KMS-11 (cell line): ENCODE results near the gene AOPEP.
"Not testable (repeated sequence)": the region's sequence is repeated elsewhere in the genome, so short reads cannot be mapped to it uniquely, and the experiment has no call there.

ENCODE experiments used
- H2AFZ ChIP-seq: fragments of 200-600 bp; sonication (generic); 2 replicates; pipeline ENCODE4 v1.6.1; 2016; ENCODE audit warnings: antibody characterized with exemption, mixed run types, low read depth
- H3K27ac ChIP-seq: fragments of 200-600 bp; sonication (generic); 2 replicates; pipeline ENCODE4 v1.6.1; 2016; ENCODE audit warnings: mild to moderate bottlenecking, mixed run types
- H3K27me3 ChIP-seq: fragments of 200-600 bp; sonication (generic); 2 replicates; pipeline ENCODE4 v1.6.1; 2017; ENCODE audit warnings: mild to moderate bottlenecking, low read depth, mixed run types, moderate library complexity; ENCODE audit not compliant: insufficient read depth
- H3K36me3 ChIP-seq: fragments of 200-600 bp; sonication (generic); 2 replicates; pipeline ENCODE4 v1.6.1; 2017; ENCODE audit warnings: mild to moderate bottlenecking, mixed run types; ENCODE audit not compliant: insufficient read depth
- H3K4me1 ChIP-seq: fragments of 200-600 bp; sonication (generic); 2 replicates; pipeline ENCODE4 v1.6.1; 2016; ENCODE audit warnings: mild to moderate bottlenecking, low read depth, mixed run types; ENCODE audit not compliant: poor library complexity, severe bottlenecking
- H3K4me2 ChIP-seq: fragments of 200-600 bp; sonication (generic); 2 replicates; pipeline ENCODE4 v1.7.0; 2016; ENCODE audit warnings: mild to moderate bottlenecking, mixed run types
- H3K4me3 ChIP-seq: fragments of 200-600 bp; sonication (generic); IDR thresholded peaks from 2 replicates; pipeline ENCODE4 v1.6.1; 2017; ENCODE audit warnings: low read depth, low read length, mixed read lengths; ENCODE audit not compliant: insufficient read depth
- H3K79me2 ChIP-seq: fragments of 200-600 bp; sonication (generic); 2 replicates; pipeline ENCODE4 v1.6.1; 2016; ENCODE audit warnings: low read depth, mixed run types; ENCODE audit not compliant: insufficient read depth
- H3K9ac ChIP-seq: fragments of 200-600 bp; sonication (generic); 2 replicates; pipeline ENCODE4 v1.6.1; 2016; ENCODE audit warnings: mild to moderate bottlenecking, mixed run types
- H4K20me1 ChIP-seq: fragments of 200-600 bp; sonication (generic); 2 replicates; pipeline ENCODE4 v1.6.1; 2016; ENCODE audit warnings: mild to moderate bottlenecking, mixed run types; ENCODE audit not compliant: insufficient read depth
- CTCF ChIP-seq: fragments of 200-600 bp; sonication (generic); conservative IDR thresholded peaks from 2 replicates; pipeline ENCODE4 v1.6.1; 2017; ENCODE audit warnings: low read depth, mild to moderate bottlenecking, antibody characterized with exemption, low read length, moderate library complexity, mixed read lengths

AOPEP gene

DNA sequence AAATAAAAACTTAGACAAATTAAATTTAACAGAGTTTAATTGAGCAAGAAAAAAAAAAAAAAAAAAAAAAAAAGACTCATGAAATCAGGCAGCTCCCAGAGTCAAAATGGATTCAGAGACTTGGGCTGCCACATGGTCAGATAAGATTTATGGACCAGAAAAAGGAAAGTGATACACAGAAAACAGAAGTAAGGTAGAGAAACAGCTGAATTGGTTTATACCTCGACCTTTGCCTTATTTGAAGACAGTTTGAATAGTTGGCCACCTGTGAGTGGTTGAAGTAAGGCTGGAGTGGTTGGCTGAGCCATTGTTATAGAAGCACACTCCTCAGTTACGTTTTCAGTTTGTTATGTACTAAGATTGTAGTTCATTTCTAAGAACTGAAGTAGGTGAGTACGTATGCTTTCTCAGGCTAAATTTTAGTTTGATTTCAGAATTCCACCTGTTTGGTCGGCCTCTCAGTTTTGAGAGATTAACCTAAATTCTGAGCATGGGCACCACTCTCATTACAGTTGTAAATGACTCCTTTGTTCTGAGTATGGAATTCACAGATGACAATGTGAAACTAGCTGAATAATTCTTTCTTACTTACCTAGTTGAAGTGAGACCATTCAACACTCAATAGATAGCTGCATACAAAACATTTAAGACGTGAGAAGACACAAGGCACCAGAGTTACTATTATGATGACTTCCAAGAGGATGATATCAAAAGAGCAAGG lies 149.0 kb downstream of the AOPEP start:
- no peaks in the 10 kb centered on the region for H3K27me3 ChIP-seq
- H3K9ac ChIP-seq, result peak overlapping the region; percentile 10; the same call in 1 of the 2 replicates
- peak overlapping the region; percentile 67 for H3K4me2 ChIP-seq
- H4K20me1 ChIP-seq, result no peaks in the 10 kb centered on the region
- H2AFZ ChIP-seq, result 0 out of 2 replicates have a peak overlapping the region, but pooled peaks have one; percentile 1
- TF ChIP-seq CTCF, result no peak
- H3K36me3 ChIP-seq, result no peaks in the 10 kb centered on the region
- H3K27ac ChIP-seq, result peak overlapping the region; percentile 69
- H3K4me1 ChIP-seq, result peaks cover 73% of the 10 kb centered on the region
- no peaks in the 10 kb centered on the region for H3K79me2 ChIP-seq
- no peak overlapping the region for H3K4me3 ChIP-seq

DNA sequence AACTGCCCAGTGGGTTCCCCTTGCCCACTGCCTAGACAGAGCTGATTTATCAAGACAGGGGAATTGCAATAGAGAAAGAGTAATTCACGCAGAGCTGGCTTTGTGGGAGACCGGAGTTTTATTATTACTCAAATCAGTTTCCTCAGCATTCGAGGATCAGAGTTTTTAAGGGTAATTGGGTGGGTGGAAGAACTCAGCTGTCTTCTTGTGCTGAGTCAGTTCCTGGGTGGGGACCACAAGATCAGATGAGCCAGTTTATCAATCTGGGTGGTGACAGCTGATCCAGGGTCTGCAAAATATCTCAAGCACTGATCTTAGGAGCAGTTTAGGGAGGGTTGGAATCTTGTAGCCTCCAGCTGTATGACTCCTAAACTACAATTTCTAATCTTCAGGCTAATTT lies 152.3 kb downstream of the AOPEP start:
- H3K27ac ChIP-seq, H3K36me3 ChIP-seq, H3K79me2 ChIP-seq, H2AFZ ChIP-seq, H3K9ac ChIP-seq, H3K27me3 ChIP-seq, H4K20me1 ChIP-seq, H3K4me2 ChIP-seq, H3K4me3 ChIP-seq: not testable (repeated sequence)
- peaks cover 52% of the 10 kb centered on the region for H3K4me1 ChIP-seq

GRCh38 chr9:94879230-94879629 lies 152.7 kb downstream of the AOPEP start:
- Histone ChIP-seq H3K36me3 (no peaks in the 10 kb centered on the region), H3K27ac (no peak overlapping the region), H3K4me1 (peaks cover 48% of the 10 kb centered on the region), H3K9ac (no peak overlapping the region), H2AFZ (no peak overlapping the region), H3K4me2 (no peak overlapping the region), H3K27me3 (no peaks in the 10 kb centered on the region), H3K4me3 (no peak overlapping the region), H3K79me2 (no peaks in the 10 kb centered on the region), H4K20me1 (no peaks in the 10 kb centered on the region)
- no peak for TF ChIP-seq CTCF

DNA sequence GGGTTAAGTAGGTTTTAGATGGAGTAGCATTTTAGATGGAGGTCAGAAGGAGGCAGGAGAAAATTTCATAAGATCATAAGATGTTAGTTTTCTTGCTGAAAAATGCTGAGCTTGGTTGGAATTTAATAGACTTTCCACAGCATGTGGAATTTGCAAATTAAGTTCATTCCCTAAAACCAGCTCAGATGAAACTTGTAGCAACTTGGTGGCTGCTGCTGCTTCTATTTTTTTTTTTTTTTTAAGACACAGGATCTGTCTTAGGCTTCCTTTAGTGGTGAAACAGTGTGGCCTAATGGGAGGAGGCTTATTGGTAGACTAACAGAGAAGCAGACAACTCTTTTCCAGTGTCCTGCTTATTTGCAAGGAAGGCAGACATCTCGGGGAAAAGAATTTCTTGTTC lies 154.5 kb downstream of the AOPEP start:
- Histone ChIP-seq H2AFZ (no peak overlapping the region), H3K4me2 (no peak overlapping the region), H3K79me2 (no peaks in the 10 kb centered on the region), H3K4me3 (no peak overlapping the region), H3K27ac (no peak overlapping the region), H3K36me3 (no peaks in the 10 kb centered on the region), H3K27me3 (no peaks in the 10 kb centered on the region), H4K20me1 (no peaks in the 10 kb centered on the region), H3K9ac (no peak overlapping the region), H3K4me1 (peaks cover 44% of the 10 kb centered on the region)
- TF ChIP-seq CTCF, result no peak

- no peak overlapping the region for H3K9ac ChIP-seq
- no peak overlapping the region for H3K27ac ChIP-seq
- H3K4me1 ChIP-seq, result peaks cover 44% of the 10 kb centered on the region
- no peak for TF ChIP-seq CTCF
- H3K4me3 ChIP-seq, result no peak overlapping the region
- no peaks in the 10 kb centered on the region for H3K36me3 ChIP-seq
- no peaks in the 10 kb centered on the region for H4K20me1 ChIP-seq
- no peak overlapping the region for H2AFZ ChIP-seq
- no peaks in the 10 kb centered on the region for H3K79me2 ChIP-seq
- H3K4me2 ChIP-seq, result no peak overlapping the region
- H3K27me3 ChIP-seq, result no peaks in the 10 kb centered on the region
Measured at GRCh38 chr9:94881454-94881853, 155.0 kb downstream of the AOPEP start.
